ENCODE measurements around the gene ITGA2.

DNA sequence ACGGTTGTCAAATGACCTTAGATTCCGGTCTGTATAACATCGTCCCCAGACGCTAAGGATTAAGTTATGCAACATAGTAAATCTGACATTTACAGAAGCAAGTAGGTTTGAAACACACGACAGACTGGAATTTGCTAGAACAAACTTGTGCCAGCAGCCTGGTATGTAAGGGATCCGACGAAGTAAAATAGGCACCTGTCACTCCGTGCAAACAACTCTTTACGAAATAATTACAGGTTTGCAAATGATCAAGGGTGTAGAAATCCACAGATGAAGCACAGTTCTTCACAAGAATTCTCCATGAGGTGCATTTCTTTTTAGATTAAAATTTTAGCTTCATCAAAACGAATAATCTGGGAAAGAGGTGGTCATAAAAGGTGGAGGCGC is 119.9 kb downstream of the ITGA2 start:
- TF ChIP-seq, protein P1, sequence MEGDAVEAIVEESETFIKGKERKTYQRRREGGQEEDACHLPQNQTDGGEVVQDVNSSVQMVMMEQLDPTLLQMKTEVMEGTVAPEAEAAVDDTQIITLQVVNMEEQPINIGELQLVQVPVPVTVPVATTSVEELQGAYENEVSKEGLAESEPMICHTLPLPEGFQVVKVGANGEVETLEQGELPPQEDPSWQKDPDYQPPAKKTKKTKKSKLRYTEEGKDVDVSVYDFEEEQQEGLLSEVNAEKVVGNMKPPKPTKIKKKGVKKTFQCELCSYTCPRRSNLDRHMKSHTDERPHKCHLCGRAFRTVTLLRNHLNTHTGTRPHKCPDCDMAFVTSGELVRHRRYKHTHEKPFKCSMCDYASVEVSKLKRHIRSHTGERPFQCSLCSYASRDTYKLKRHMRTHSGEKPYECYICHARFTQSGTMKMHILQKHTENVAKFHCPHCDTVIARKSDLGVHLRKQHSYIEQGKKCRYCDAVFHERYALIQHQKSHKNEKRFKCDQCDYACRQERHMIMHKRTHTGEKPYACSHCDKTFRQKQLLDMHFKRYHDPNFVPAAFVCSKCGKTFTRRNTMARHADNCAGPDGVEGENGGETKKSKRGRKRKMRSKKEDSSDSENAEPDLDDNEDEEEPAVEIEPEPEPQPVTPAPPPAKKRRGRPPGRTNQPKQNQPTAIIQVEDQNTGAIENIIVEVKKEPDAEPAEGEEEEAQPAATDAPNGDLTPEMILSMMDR (IDR thresholded peaks at IDR 0.05) = no peak
- TF ChIP-seq POLR2AphosphoS5 (IDR thresholded peaks at IDR 0.05) = no peak
- TF ChIP-seq POLR2A (IDR thresholded peaks at IDR 0.05) = no peak
